ENCODE results near the gene SLC38A11. TPM values are rescaled to one million over a fixed set of nuclear protein-coding genes. Genes with fewer than 3 reads are reported as not detected.
"Not testable (repeated sequence)": the region's sequence is repeated elsewhere in the genome, so short reads cannot be mapped to it uniquely, and the experiment has no call there.

SLC38A11 gene
- total and polyA plus RNA-seq, 2 of the 13 experiments (the other 11 are each of a cell fraction or from before 2014, with no cell fraction given): 14.0 to 14.3 TPM

GRCh38 chr2:164991361-164992092 is 36.2 kb upstream of the SLC38A11 start:
- H3K4me3 ChIP-seq (replicated peaks in 1 of 3; ENCODE audit: insufficient read depth in 1 of 3, low read depth in 2 of 3, low read length in 3 of 3); H3K79me2 ChIP-seq (ENCODE audit: insufficient read depth, low read length); H3K9me3 ChIP-seq (ENCODE audit: low read length); H4K20me1 ChIP-seq (ENCODE audit: insufficient read depth, low read length); H3K4me1 ChIP-seq (ENCODE audit: insufficient read depth, low read length); H3K27ac ChIP-seq (ENCODE audit: extremely low read length, insufficient read depth, low read length); H3K36me3 ChIP-seq (replicated peaks in 1 of 2; ENCODE audit: control insufficient read depth in 1 of 2, insufficient read depth in 2 of 2, low read length in 2 of 2); H2AFZ ChIP-seq (ENCODE audit: low read length); BruUV-seq (replicated peaks); H3K27me3 ChIP-seq (ENCODE audit: control insufficient read depth in 1 of 2, insufficient read depth in 2 of 2, low read length in 2 of 2); POLR2A ChIA-PET; in situ Hi-C loops (cut with HindIII; ENCODE audit: extremely low pct_ligation_motif_present, low pct_unique_long_range_greater_than_20kb); FAIRE-seq; H3K9ac ChIP-seq (ENCODE audit: insufficient read depth, low read depth, low read length); DNase-seq (ENCODE audit: low spot score); H3K4me2 ChIP-seq (ENCODE audit: low read depth, low read length): not testable (repeated sequence)
- CTCF ChIA-PET (ENCODE audit: low intra/inter-chr PET ratio, low total read pairs): interaction anchor here (2.2 kb wide), 1 partner anchor 303 kb away, joined by 6 read pairs; no protein-coding TSS in a partner anchor
- peak; percentile 40 for ATAC-seq
- intact Hi-C loops (cut with micrococcal nuclease; ENCODE audit: unreplicated experiment): loop anchor here (1.0 to 2.0 kb wide), 3 partner anchors 213 to 315 kb away; partner anchors contain the start of gene SCN3A

GRCh38 chr2:164990953-164991352 is 35.6 kb upstream of the SLC38A11 start:
- H3K4me2 ChIP-seq (ENCODE audit: low read depth, low read length); FAIRE-seq; H3K9me3 ChIP-seq (ENCODE audit: low read length); intact Hi-C loops (cut with micrococcal nuclease; ENCODE audit: unreplicated experiment); DNase-seq (ENCODE audit: low spot score); H3K79me2 ChIP-seq (ENCODE audit: insufficient read depth, low read length); POLR2A ChIA-PET; H2AFZ ChIP-seq (ENCODE audit: low read length); H3K4me1 ChIP-seq (ENCODE audit: insufficient read depth, low read length); H3K27me3 ChIP-seq (ENCODE audit: control insufficient read depth in 1 of 2, insufficient read depth in 2 of 2, low read length in 2 of 2); H3K9ac ChIP-seq (ENCODE audit: insufficient read depth, low read depth, low read length); in situ Hi-C loops (cut with HindIII; ENCODE audit: extremely low pct_ligation_motif_present, low pct_unique_long_range_greater_than_20kb); H3K36me3 ChIP-seq (replicated peaks in 1 of 2; ENCODE audit: control insufficient read depth in 1 of 2, insufficient read depth in 2 of 2, low read length in 2 of 2); H4K20me1 ChIP-seq (ENCODE audit: insufficient read depth, low read length); H3K4me3 ChIP-seq (replicated peaks in 1 of 3; ENCODE audit: insufficient read depth in 1 of 3, low read depth in 2 of 3, low read length in 3 of 3); H3K27ac ChIP-seq (ENCODE audit: extremely low read length, insufficient read depth, low read length); ATAC-seq; BruUV-seq (replicated peaks); CTCF ChIA-PET (ENCODE audit: low intra/inter-chr PET ratio, low total read pairs): not testable (repeated sequence)
- TF ChIP-seq FOSL2 (CRISPR knock-in tag; IDR thresholded peaks at IDR 0.05): peak; percentile 27; the same call in 1 of the 2 replicates

- H4K20me1 ChIP-seq (ENCODE audit: insufficient read depth, low read length); H3K4me2 ChIP-seq (ENCODE audit: low read depth, low read length); H2AFZ ChIP-seq (ENCODE audit: low read length); H3K36me3 ChIP-seq (replicated peaks in 1 of 2; ENCODE audit: control insufficient read depth in 1 of 2, insufficient read depth in 2 of 2, low read length in 2 of 2); DNase-seq (ENCODE audit: low spot score); H3K27ac ChIP-seq (ENCODE audit: extremely low read length, insufficient read depth, low read length); BruUV-seq (replicated peaks); H3K27me3 ChIP-seq (ENCODE audit: control insufficient read depth in 1 of 2, insufficient read depth in 2 of 2, low read length in 2 of 2); H3K4me3 ChIP-seq (replicated peaks in 1 of 3; ENCODE audit: insufficient read depth in 1 of 3, low read depth in 2 of 3, low read length in 3 of 3); CTCF ChIA-PET (ENCODE audit: low intra/inter-chr PET ratio, low total read pairs); H3K4me1 ChIP-seq (ENCODE audit: insufficient read depth, low read length); in situ Hi-C loops (cut with HindIII; ENCODE audit: extremely low pct_ligation_motif_present, low pct_unique_long_range_greater_than_20kb); intact Hi-C loops (cut with micrococcal nuclease; ENCODE audit: unreplicated experiment); FAIRE-seq; H3K9me3 ChIP-seq (ENCODE audit: low read length); POLR2A ChIA-PET; ATAC-seq; H3K9ac ChIP-seq (ENCODE audit: insufficient read depth, low read depth, low read length); H3K79me2 ChIP-seq (ENCODE audit: insufficient read depth, low read length): not testable (repeated sequence)
- WGBS (ENCODE audit: low lambda C conversion rate): 72% methylated on average over 3 of the region's 3 CpGs
Observed at GRCh38 chr2:164988805-164989204, 33.5 kb upstream of the SLC38A11 start.

Measured in HepG2 (cell line).